Ishikawa (cell line): Measurements from ENCODE around the gene TFB1M.

Experiments
- CEBPB ChIP-seq: IDR thresholded peaks from 2 replicates; pipeline ENCODE4 v1.6.1; 2012
- CREB1 ChIP-seq: IDR thresholded peaks from 2 replicates; pipeline ENCODE4 v1.6.1; 2012; ENCODE audit warnings: low read depth
- EGR1 ChIP-seq: IDR thresholded peaks from 2 replicates; pipeline ENCODE4 v1.6.1; 2012
- EP300 ChIP-seq: IDR thresholded peaks from 2 replicates; pipeline ENCODE4 v1.6.1; 2012; ENCODE audit warnings: borderline replicate concordance
- FOXM1 ChIP-seq: IDR thresholded peaks from 2 replicates; pipeline ENCODE4 v1.6.1; 2012; ENCODE audit warnings: low read depth, borderline replicate concordance
- MAX ChIP-seq: IDR thresholded peaks from 2 replicates; pipeline ENCODE4 v1.6.1; 2012
- NFIC ChIP-seq: IDR thresholded peaks from 2 replicates; pipeline ENCODE4 v1.6.1; 2012
- RAD21 ChIP-seq: IDR thresholded peaks from 2 replicates; pipeline ENCODE4 v1.6.1; 2012; ENCODE audit warnings: low read depth
- REST ChIP-seq: IDR thresholded peaks from 2 replicates; pipeline ENCODE4 v1.6.1; 2012; ENCODE audit warnings: low read depth, mild to moderate bottlenecking
- TAF1 ChIP-seq: IDR thresholded peaks from 2 replicates; pipeline ENCODE4 v1.6.1; 2012; ENCODE audit warnings: low read depth, mild to moderate bottlenecking
- TCF12 ChIP-seq: IDR thresholded peaks from 2 replicates; pipeline ENCODE4 v1.6.1; 2012; ENCODE audit warnings: low read depth
- TEAD4 ChIP-seq: IDR thresholded peaks from 2 replicates; pipeline ENCODE4 v1.6.1; 2012
- YY1 ChIP-seq: IDR thresholded peaks from 2 replicates; pipeline ENCODE4 v1.6.1; 2012; ENCODE audit warnings: low read depth
- ZBTB7A ChIP-seq: IDR thresholded peaks from 2 replicates; pipeline ENCODE4 v1.6.1; 2012; ENCODE audit warnings: low read depth
- TF ChIP-seq, protein P1 (sequence below): IDR thresholded peaks from 2 replicates; pipeline ENCODE4 v1.6.1; 2012

The TFB1M gene

GRCh38 chr6:155245193-155245592 lies 69.1 kb downstream of the TFB1M start:
- no peak for TF ChIP-seq EP300
- TF ChIP-seq EGR1: no peak
- no peak for TF ChIP-seq REST
- no peak for TF ChIP-seq FOXM1
- no peak for TF ChIP-seq TEAD4
- no peak for TF ChIP-seq NFIC
- no peak for TF ChIP-seq ZBTB7A
- no peak for TF ChIP-seq RAD21
- TF ChIP-seq CEBPB: no peak
- no peak for TF ChIP-seq TCF12
- TF ChIP-seq CREB1: no peak

DNA sequence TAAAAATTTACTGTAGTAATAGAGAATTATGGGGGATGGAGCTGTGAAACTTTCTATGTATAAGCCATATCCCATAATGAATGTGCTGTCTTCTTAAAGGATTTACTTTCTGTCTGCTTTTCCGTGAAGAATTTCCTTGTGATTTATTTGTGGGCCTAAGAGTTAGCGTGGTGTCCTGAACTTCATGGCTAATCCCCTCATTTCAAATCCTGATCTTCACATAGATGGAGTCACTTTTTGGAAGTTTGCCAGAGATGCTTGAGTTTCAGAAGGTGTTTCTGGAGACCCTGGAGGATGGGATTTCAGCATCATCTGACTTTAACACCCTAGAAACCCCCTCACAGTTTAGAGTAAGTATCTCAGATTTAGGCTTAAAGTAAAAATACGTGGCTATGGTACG lies 69.8 kb downstream of the TFB1M start:
- TF ChIP-seq, protein P1, sequence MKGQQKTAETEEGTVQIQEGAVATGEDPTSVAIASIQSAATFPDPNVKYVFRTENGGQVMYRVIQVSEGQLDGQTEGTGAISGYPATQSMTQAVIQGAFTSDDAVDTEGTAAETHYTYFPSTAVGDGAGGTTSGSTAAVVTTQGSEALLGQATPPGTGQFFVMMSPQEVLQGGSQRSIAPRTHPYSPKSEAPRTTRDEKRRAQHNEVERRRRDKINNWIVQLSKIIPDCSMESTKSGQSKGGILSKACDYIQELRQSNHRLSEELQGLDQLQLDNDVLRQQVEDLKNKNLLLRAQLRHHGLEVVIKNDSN: no peak
- TF ChIP-seq EP300 (no peak), EGR1 (no peak), TAF1 (no peak), MAX (no peak), ZBTB7A (no peak), CEBPB (no peak), YY1 (no peak)

DNA sequence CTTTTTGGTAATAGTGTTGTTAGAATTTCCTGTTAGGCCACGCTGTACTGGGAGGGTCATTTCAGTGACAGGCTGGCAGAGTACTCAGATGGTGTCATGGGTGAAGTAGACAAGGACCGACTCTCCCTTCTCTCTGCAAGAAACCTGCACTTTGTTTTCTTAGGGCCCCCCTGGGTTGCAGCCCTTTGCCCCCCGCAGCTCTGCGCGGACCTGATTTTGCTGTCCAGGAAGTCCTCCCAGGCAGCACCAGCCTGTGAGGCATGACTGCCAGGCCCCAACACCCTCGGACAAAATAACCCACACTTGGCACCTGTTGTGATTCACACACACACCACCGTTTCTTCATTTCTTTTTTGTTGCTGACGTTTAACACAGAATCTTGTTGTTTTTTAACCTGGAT lies 72.3 kb downstream of the TFB1M start:
- TF ChIP-seq MAX (no peak), REST (no peak), ZBTB7A (no peak), EGR1 (no peak), TCF12 (no peak), NFIC (no peak), CEBPB (no peak)
- TF ChIP-seq, protein P1: no peak

GRCh38 chr6:155240905-155241600 lies 73.2 kb downstream of the TFB1M start:
- TF ChIP-seq YY1 (no peak), MAX (no peak), EGR1 (no peak), RAD21 (no peak), EP300 (no peak), ZBTB7A (no peak), TCF12 (no peak), REST (no peak)
- TF ChIP-seq, protein P1: no peak
